Measurements from ENCODE around the gene DCP1A. TPM values are rescaled to one million over a fixed set of nuclear protein-coding genes. Genes with fewer than 3 reads are reported as not detected.

Gene DCP1A
- total and polyA plus RNA-seq, 9 of the 15 experiments (the other 6 are each of a cell fraction or from before 2014, with no cell fraction given), result 6.6 to 33.7 (median 13.3) TPM

DNA sequence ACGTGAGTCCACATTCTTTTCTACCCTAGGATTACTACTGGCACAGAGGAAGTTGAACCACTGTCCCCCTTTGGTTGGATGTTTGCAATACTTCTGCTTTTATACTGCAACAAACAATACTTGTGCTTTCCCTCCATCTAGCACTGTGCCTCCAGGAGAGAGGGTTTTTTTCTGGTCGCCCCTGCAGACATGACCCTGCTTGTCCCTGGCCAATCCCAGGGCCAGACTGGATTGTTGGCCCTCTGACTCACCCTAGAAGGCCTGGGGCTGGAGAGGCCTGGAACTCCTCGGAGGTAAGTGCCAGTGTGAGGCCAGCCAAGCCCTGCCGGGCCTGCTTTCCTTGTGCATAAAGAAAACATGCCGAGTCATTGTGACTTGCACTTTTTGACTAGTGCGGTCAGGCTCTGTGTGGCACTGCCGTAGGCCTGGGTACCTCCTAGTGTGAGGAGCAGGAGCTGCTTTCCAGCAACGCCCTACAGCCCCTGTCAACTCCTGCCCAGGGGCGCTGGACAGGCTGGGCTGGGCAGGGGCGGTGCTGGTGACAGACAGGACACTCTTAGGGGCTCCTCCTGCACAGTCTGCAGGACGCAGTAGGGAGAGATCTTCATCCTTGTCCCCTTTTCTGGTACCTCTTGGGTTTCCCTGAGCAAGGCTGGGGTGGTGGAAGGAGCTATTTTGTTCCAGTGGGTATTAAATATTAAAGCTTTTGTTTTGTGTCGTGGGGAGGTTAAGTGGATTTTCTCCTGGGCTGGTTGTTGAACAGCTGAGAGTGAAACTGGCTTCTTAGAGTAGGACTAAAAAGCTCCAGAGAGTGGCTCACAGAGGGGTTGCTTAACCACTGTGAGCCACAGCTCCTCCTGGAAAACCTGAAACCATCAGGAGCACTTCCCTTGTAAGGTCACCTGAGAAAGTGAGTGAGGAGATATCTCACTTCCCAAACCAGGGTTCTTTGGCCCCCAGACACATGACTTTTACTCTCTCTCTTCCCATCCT lies 77.2 kb downstream of the DCP1A start (continued):
- peak; percentile 47; the same call in 1 of the 2 replicates for TF ChIP-seq POLR2H (tag; IDR thresholded peaks at IDR 0.05; ENCODE audit: low read depth)
- no peak for TF ChIP-seq ASH1L (IDR thresholded peaks at IDR 0.05; ENCODE audit: borderline replicate concordance, low read depth, partially characterized antibody)
- peak; percentile 100 for TF ChIP-seq C11orf30 (IDR thresholded peaks at IDR 0.05; ENCODE audit: low read depth)
- no peak for TF ChIP-seq ZNF12 (CRISPR knock-in tag; IDR thresholded peaks at IDR 0.05)
- 0 out of 2 replicates have a peak, but pooled peaks have one; percentile 37 for TF ChIP-seq ESRRA (IDR thresholded peaks at IDR 0.05; ENCODE audit: borderline replicate concordance, low read depth)
- TF ChIP-seq ZNF644 (tag; IDR thresholded peaks at IDR 0.05; ENCODE audit: low read depth), result peak; percentile 83; the same call in 1 of the 2 replicates
- TF ChIP-seq, protein P1, sequence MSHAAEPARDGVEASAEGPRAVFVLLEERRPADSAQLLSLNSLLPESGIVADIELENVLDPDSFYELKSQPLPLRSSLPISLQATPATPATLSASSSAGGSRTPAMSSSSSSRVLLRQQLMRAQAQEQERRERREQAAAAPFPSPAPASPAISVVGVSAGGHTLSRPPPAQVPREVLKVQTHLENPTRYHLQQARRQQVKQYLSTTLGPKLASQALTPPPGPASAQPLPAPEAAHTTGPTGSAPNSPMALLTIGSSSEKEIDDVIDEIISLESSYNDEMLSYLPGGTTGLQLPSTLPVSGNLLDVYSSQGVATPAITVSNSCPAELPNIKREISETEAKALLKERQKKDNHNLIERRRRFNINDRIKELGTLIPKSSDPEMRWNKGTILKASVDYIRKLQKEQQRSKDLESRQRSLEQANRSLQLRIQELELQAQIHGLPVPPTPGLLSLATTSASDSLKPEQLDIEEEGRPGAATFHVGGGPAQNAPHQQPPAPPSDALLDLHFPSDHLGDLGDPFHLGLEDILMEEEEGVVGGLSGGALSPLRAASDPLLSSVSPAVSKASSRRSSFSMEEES (CRISPR knock-in tag; IDR thresholded peaks at IDR 0.05), result no peak
- TF ChIP-seq ZNF354B (CRISPR knock-in tag; IDR thresholded peaks at IDR 0.05), result peak; percentile 57; the same call in 1 of the 2 replicates
- peak in 1 of 2 experiments; percentile 42; a peak in 1 of 4 replicates for TF ChIP-seq RCOR1 (IDR thresholded peaks at IDR 0.05; ENCODE audit: borderline replicate concordance in 1 of 2, low read depth in 2 of 2, low read length in 2 of 2)
- no peak for TF ChIP-seq SAFB2 (IDR thresholded peaks at IDR 0.05; ENCODE audit: borderline replicate concordance, low read depth, low read length, severe bottlenecking)
- TF ChIP-seq ZNF134 (CRISPR knock-in tag; conservative IDR thresholded peaks at IDR 0.05), result peak; percentile 60; the same call in 1 of the 2 replicates
- TF ChIP-seq, protein P2, sequence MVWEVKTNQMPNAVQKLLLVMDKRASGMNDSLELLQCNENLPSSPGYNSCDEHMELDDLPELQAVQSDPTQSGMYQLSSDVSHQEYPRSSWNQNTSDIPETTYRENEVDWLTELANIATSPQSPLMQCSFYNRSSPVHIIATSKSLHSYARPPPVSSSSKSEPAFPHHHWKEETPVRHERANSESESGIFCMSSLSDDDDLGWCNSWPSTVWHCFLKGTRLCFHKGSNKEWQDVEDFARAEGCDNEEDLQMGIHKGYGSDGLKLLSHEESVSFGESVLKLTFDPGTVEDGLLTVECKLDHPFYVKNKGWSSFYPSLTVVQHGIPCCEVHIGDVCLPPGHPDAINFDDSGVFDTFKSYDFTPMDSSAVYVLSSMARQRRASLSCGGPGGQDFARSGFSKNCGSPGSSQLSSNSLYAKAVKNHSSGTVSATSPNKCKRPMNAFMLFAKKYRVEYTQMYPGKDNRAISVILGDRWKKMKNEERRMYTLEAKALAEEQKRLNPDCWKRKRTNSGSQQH (CRISPR knock-in tag; IDR thresholded peaks at IDR 0.05), result no peak
- peak; percentile 37; the same call in 1 of the 2 replicates for TF ChIP-seq SUPT5H (IDR thresholded peaks at IDR 0.05)
- TF ChIP-seq, protein P3, sequence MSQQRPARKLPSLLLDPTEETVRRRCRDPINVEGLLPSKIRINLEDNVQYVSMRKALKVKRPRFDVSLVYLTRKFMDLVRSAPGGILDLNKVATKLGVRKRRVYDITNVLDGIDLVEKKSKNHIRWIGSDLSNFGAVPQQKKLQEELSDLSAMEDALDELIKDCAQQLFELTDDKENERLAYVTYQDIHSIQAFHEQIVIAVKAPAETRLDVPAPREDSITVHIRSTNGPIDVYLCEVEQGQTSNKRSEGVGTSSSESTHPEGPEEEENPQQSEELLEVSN (IDR thresholded peaks at IDR 0.05; ENCODE audit: borderline replicate concordance in 1 of 2, extremely low read depth in 1 of 2, insufficient read depth in 1 of 2, insufficient read length in 1 of 2, low read depth in 1 of 2, low read length in 1 of 2, poor library complexity in 1 of 2, severe bottlenecking in 1 of 2), result peak in 1 of 2 experiments; percentile 46
- TF ChIP-seq SIRT6 (IDR thresholded peaks at IDR 0.05; ENCODE audit: low read depth, low read length), result no peak
- TF ChIP-seq, protein P4, sequence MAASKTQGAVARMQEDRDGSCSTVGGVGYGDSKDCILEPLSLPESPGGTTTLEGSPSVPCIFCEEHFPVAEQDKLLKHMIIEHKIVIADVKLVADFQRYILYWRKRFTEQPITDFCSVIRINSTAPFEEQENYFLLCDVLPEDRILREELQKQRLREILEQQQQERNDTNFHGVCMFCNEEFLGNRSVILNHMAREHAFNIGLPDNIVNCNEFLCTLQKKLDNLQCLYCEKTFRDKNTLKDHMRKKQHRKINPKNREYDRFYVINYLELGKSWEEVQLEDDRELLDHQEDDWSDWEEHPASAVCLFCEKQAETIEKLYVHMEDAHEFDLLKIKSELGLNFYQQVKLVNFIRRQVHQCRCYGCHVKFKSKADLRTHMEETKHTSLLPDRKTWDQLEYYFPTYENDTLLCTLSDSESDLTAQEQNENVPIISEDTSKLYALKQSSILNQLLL (CRISPR knock-in tag; IDR thresholded peaks at IDR 0.05; ENCODE audit: borderline replicate concordance), result no peak

All from K562 (cell line).